Loucy (cell line): ENCODE measurements around the gene SLC45A3.
"Not testable (repeated sequence)": the region's sequence is repeated elsewhere in the genome, so short reads cannot be mapped to it uniquely, and the experiment has no call there.

ENCODE experiments used
- H2AFZ ChIP-seq: fragments of 200-600 bp; sonication (generic); 2 replicates; pipeline ENCODE4 v1.6.0; 2016; ENCODE audit warnings: antibody characterized with exemption, mild to moderate bottlenecking, low read length, moderate library complexity
- H3F3A ChIP-seq: fragments of 200-600 bp; 2 replicates; pipeline ENCODE4 v1.6.0; 2016; ENCODE audit warnings: antibody characterized with exemption, low read depth, mild to moderate bottlenecking
- H3K27me3 ChIP-seq: fragments of 200-600 bp; sonication (generic); 2 replicates; pipeline ENCODE4 v1.6.1; 2014; ENCODE audit warnings: low read length, mild to moderate bottlenecking; ENCODE audit not compliant: insufficient read depth, poor library complexity, severe bottlenecking
- H3K36me3 ChIP-seq: fragments of 200-600 bp; sonication (generic); 2 replicates; pipeline ENCODE4 v1.6.1; 2016; ENCODE audit warnings: low read length; ENCODE audit not compliant: insufficient read depth
- H3K4me1 ChIP-seq: fragments of 200-600 bp; sonication (generic); 2 replicates; pipeline ENCODE4 v1.5.1; 2014; ENCODE audit warnings: low read length, mild to moderate bottlenecking; ENCODE audit not compliant: insufficient read depth, poor library complexity, severe bottlenecking
- H3K4me2 ChIP-seq: fragments of 200-600 bp; sonication (generic); 2 replicates; pipeline ENCODE4 v1.6.0; 2014; ENCODE audit warnings: antibody characterized with exemption, low read length, low read depth, mild to moderate bottlenecking; ENCODE audit not compliant: poor library complexity, severe bottlenecking
- H3K4me3 ChIP-seq: fragments of 200-600 bp; sonication (generic); 2 replicates; pipeline ENCODE4 v1.5.1; 2014; ENCODE audit warnings: low read length, mild to moderate bottlenecking, mixed read lengths; ENCODE audit not compliant: poor library complexity, severe bottlenecking
- H3K79me2 ChIP-seq: fragments of 200-600 bp; sonication (generic); 2 replicates; pipeline ENCODE4 v1.6.1; 2014; ENCODE audit warnings: low read length; ENCODE audit not compliant: insufficient read depth
- H3K9ac ChIP-seq: fragments of 200-600 bp; sonication (generic); 2 replicates; pipeline ENCODE4 v1.6.0; 2014; ENCODE audit warnings: mild to moderate bottlenecking, low read depth, low read length, moderate library complexity; ENCODE audit not compliant: poor library complexity, severe bottlenecking
- H3K9me2 ChIP-seq: fragments of 200-600 bp; sonication (generic); replicated peaks from 2 replicates; pipeline ENCODE4 v1.6.1; 2016; ENCODE audit warnings: low read depth, low read length, mixed read lengths
- H3K9me3 ChIP-seq: fragments of 200-600 bp; sonication (generic); 2 replicates; pipeline ENCODE4 v1.6.1; 2014; ENCODE audit warnings: mild to moderate bottlenecking, antibody characterized with exemption, low read length, low read depth; ENCODE audit not compliant: insufficient read depth
- H4K20me1 ChIP-seq: fragments of 200-600 bp; sonication (generic); 2 replicates; pipeline ENCODE4 v1.6.0; 2014; ENCODE audit warnings: antibody characterized with exemption, low read length, mild to moderate bottlenecking; ENCODE audit not compliant: insufficient read depth, poor library complexity, severe bottlenecking
- CTCF ChIP-seq: fragments of 200-600 bp; sonication (generic); conservative IDR thresholded peaks from 2 replicates; pipeline ENCODE4 v1.5.1; 2014; ENCODE audit warnings: mild to moderate bottlenecking, antibody characterized with exemption, low read length
- EZH2phosphoT487 ChIP-seq: fragments of 200-600 bp; IDR thresholded peaks from 2 replicates; pipeline ENCODE4 v1.6.1; 2018; ENCODE audit warnings: antibody characterized with exemption, mild to moderate bottlenecking, moderate library complexity, borderline replicate concordance

SLC45A3 gene

DNA sequence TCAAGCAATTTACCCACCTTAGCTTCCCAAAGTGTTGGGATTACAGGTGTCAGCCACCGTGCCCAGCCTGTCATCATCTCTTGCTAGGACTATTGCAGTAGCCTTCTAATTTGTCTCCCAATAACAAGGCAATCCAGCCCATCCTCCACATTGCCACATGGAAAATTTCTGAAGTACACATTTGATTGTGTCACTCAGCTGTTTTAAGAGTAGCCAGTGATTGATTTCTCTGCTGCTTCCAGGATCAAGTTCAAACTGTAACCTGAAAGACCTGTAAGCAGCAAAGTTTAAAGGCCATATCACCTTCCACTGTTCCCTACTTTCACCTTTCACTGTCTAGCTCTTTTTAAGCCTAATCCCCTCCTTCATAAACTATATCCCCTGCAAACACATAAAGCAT lies 40.7 kb downstream of the SLC45A3 start:
- H3K9me3 ChIP-seq, result no peaks in the 10 kb centered on the region
- H3K79me2 ChIP-seq, result no peaks in the 10 kb centered on the region
- H3K4me1 ChIP-seq, result no peaks in the 10 kb centered on the region
- no peaks in the 10 kb centered on the region for H3K9me2 ChIP-seq
- H3K4me2 ChIP-seq, result no peak overlapping the region
- H4K20me1 ChIP-seq, result no peaks in the 10 kb centered on the region
- H3K9ac ChIP-seq, result no peak overlapping the region
- no peaks in the 10 kb centered on the region for H3K36me3 ChIP-seq
- no peak overlapping the region for H3K4me3 ChIP-seq
- H3K27me3 ChIP-seq, result no peaks in the 10 kb centered on the region
- H2AFZ ChIP-seq, result no peak overlapping the region
- TF ChIP-seq CTCF (no peak), EZH2phosphoT487 (no peak)
- no peaks in the 10 kb centered on the region for H3F3A ChIP-seq

DNA sequence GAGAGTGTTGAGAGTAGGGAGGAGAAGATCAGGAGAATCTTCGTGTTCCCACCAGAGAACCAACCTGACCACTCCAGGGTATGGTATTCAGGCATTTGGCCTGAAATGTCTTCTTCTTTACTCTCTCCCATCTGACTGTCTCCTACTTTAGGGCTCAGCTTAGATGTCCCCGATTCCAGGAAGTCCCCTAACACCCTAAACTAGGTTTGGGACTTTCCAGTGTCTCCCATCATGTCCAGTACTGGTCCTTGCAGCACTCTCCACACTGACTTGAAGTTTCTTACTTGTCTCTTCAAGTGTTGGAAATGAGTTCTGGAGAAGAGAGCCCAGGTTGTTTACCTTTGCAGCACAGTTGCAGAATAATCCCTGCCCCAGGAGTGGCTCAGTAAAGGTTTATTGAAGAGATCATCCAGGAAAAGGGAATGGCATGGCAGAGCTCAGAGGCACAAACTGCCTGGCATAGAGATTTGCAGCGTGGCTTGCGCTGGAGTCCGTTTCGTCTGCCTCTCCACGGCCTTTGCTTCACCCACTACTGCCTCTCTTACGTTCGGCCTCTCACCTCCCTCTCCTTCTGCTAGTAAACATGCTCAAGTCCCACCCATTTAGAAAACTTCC lies 42.3 kb downstream of the SLC45A3 start:
- no peak overlapping the region for H2AFZ ChIP-seq
- H3K79me2 ChIP-seq, result no peaks in the 10 kb centered on the region
- no peak overlapping the region for H3K4me2 ChIP-seq
- no peaks in the 10 kb centered on the region for H3F3A ChIP-seq
- no peaks in the 10 kb centered on the region for H4K20me1 ChIP-seq
- no peak for TF ChIP-seq CTCF
- no peak for TF ChIP-seq EZH2phosphoT487
- H3K4me1 ChIP-seq, result no peaks in the 10 kb centered on the region
- H3K9me3 ChIP-seq, result no peaks in the 10 kb centered on the region
- H3K9me2 ChIP-seq, result no peaks in the 10 kb centered on the region
- no peak overlapping the region for H3K9ac ChIP-seq
- no peak overlapping the region for H3K4me3 ChIP-seq
- no peaks in the 10 kb centered on the region for H3K27me3 ChIP-seq
- no peaks in the 10 kb centered on the region for H3K36me3 ChIP-seq

GRCh38 chr1:205636732-205637131 lies 43.6 kb downstream of the SLC45A3 start:
- no peaks in the 10 kb centered on the region for H4K20me1 ChIP-seq
- no peak overlapping the region for H3K4me2 ChIP-seq
- no peak overlapping the region for H3K9ac ChIP-seq
- TF ChIP-seq CTCF (no peak), EZH2phosphoT487 (no peak)
- H3K36me3 ChIP-seq, result no peaks in the 10 kb centered on the region
- no peak overlapping the region for H2AFZ ChIP-seq
- 0 out of 2 replicates have a peak, but pooled peaks cover 6% of the 10 kb centered on the region for H3K79me2 ChIP-seq
- H3K4me3 ChIP-seq, result no peak overlapping the region
- no peaks in the 10 kb centered on the region for H3K27me3 ChIP-seq
- H3K9me2 ChIP-seq, result no peaks in the 10 kb centered on the region
- no peaks in the 10 kb centered on the region for H3K9me3 ChIP-seq
- peaks cover 8% of the 10 kb centered on the region for H3K4me1 ChIP-seq
- no peaks in the 10 kb centered on the region for H3F3A ChIP-seq

- not testable (repeated sequence) for H4K20me1 ChIP-seq, H3K4me3 ChIP-seq, H3K4me1 ChIP-seq, H3K27me3 ChIP-seq, H3K4me2 ChIP-seq, H3F3A ChIP-seq, H3K9me3 ChIP-seq, H3K9me2 ChIP-seq, H2AFZ ChIP-seq, H3K36me3 ChIP-seq, H3K79me2 ChIP-seq, H3K9ac ChIP-seq
Measured at GRCh38 chr1:205636138-205636530, 44.2 kb downstream of the SLC45A3 start.
